ENCODE measurements around the gene MRC1. TPM values are rescaled to one million over a fixed set of nuclear protein-coding genes. Genes with fewer than 3 reads are reported as not detected.

Gene MRC1
- total and polyA plus RNA-seq, 5 donors from 2014 or later: 0.24 to 1.8 (median 0.64) TPM

GRCh38 chr10:17787087-17787961 is 21.8 kb upstream of the MRC1 start:
- no peaks in the 10 kb centered on the region for H3K27me3 ChIP-seq (ENCODE audit: control insufficient read depth, insufficient read depth, low read length)
- DNase-seq (no peak), ATAC-seq (ENCODE audit: low read depth in 2 of 2) (no peak)
- H3K4me1 ChIP-seq (ENCODE audit: control insufficient read depth, insufficient read depth, low read length, poor library complexity, severe bottlenecking): no peaks in the 10 kb centered on the region
- Mint-ChIP-seq H3K27me3 (no peaks in the 10 kb centered on the region), H3K27ac (no peak overlapping the region), H3K36me3 (no peaks in the 10 kb centered on the region), H3K4me3 (peak overlapping the region in 1 of 4 donors; percentile 27), H3K9me3 (no peaks in the 10 kb centered on the region), H3K4me1 (peaks cover 0 to 8% (median 0%) of the 10 kb centered on the region in 4 donors)
- H3K4me3 ChIP-seq (ENCODE audit: low read depth, low read length): no peak overlapping the region
- H3K36me3 ChIP-seq (ENCODE audit: control insufficient read depth, insufficient read depth, low read length): no peaks in the 10 kb centered on the region
- H3K9me3 ChIP-seq (ENCODE audit: control insufficient read depth in 2 of 2, low read length in 2 of 2): no peaks in the 10 kb centered on the region
- no peak overlapping the region for H3K27ac ChIP-seq (ENCODE audit: insufficient read depth, low read length, poor library complexity, severe bottlenecking)

GRCh38 chr10:17788646-17789045 is 20.5 kb upstream of the MRC1 start:
- H3K27ac Mint-ChIP-seq: no peak overlapping the region

GRCh38 chr10:17789396-17789795 is 19.8 kb upstream of the MRC1 start:
- H3K36me3 ChIP-seq (ENCODE audit: control insufficient read depth, insufficient read depth, low read length): no peaks in the 10 kb centered on the region
- no peak for ATAC-seq (ENCODE audit: low read depth in 2 of 2)
- H3K9me3 ChIP-seq (ENCODE audit: control insufficient read depth in 2 of 2, low read length in 2 of 2): no peaks in the 10 kb centered on the region
- Mint-ChIP-seq H3K4me3 (no peak overlapping the region), H3K27me3 (no peaks in the 10 kb centered on the region), H3K9me3 (no peaks in the 10 kb centered on the region), H3K4me1 (peaks cover 4 to 9% (median 6%) of the 10 kb centered on the region in 4 donors), H3K27ac (no peak overlapping the region), H3K36me3 (no peaks in the 10 kb centered on the region)
- H3K4me3 ChIP-seq (ENCODE audit: low read depth, low read length): no peak overlapping the region
- no peak for DNase-seq
- H3K4me1 ChIP-seq (ENCODE audit: control insufficient read depth, insufficient read depth, low read length, poor library complexity, severe bottlenecking): no peaks in the 10 kb centered on the region
- H3K27me3 ChIP-seq (ENCODE audit: control insufficient read depth, insufficient read depth, low read length): no peaks in the 10 kb centered on the region
- H3K27ac ChIP-seq (ENCODE audit: insufficient read depth, low read length, poor library complexity, severe bottlenecking): no peak overlapping the region

More at GRCh38 chr10:17788646-17789045, 20.5 kb upstream of the MRC1 start:
- Histone ChIP-seq H3K4me1 (ENCODE audit: control insufficient read depth, insufficient read depth, low read length, poor library complexity, severe bottlenecking) (no peaks in the 10 kb centered on the region), H3K27ac (ENCODE audit: insufficient read depth, low read length, poor library complexity, severe bottlenecking) (no peak overlapping the region), H3K9me3 (ENCODE audit: control insufficient read depth in 2 of 2, low read length in 2 of 2) (no peaks in the 10 kb centered on the region), H3K36me3 (ENCODE audit: control insufficient read depth, insufficient read depth, low read length) (no peaks in the 10 kb centered on the region), H3K4me3 (ENCODE audit: low read depth, low read length) (no peak overlapping the region), H3K27me3 (ENCODE audit: control insufficient read depth, insufficient read depth, low read length) (no peaks in the 10 kb centered on the region)
- H3K27me3 Mint-ChIP-seq: no peaks in the 10 kb centered on the region
- H3K4me3 Mint-ChIP-seq: no peak overlapping the region
- H3K36me3 Mint-ChIP-seq: no peaks in the 10 kb centered on the region
- DNase-seq: no peak
- peaks cover 4 to 10% (median 6%) of the 10 kb centered on the region in 4 donors for H3K4me1 Mint-ChIP-seq
- no peaks in the 10 kb centered on the region for H3K9me3 Mint-ChIP-seq
- no peak for ATAC-seq (ENCODE audit: low read depth in 2 of 2)

- H3K4me3 ChIP-seq (ENCODE audit: low read depth, low read length): no peak overlapping the region
- no peak overlapping the region for H3K27ac Mint-ChIP-seq
- no peak for DNase-seq
- H3K4me1 ChIP-seq (ENCODE audit: control insufficient read depth, insufficient read depth, low read length, poor library complexity, severe bottlenecking): no peaks in the 10 kb centered on the region
- no peaks in the 10 kb centered on the region for H3K36me3 Mint-ChIP-seq
- peaks cover 4 to 9% (median 6%) of the 10 kb centered on the region in 4 donors for H3K4me1 Mint-ChIP-seq
- ATAC-seq (ENCODE audit: low read depth in 2 of 2): no peak
- no peaks in the 10 kb centered on the region for H3K27me3 ChIP-seq (ENCODE audit: control insufficient read depth, insufficient read depth, low read length)
- H3K27ac ChIP-seq (ENCODE audit: insufficient read depth, low read length, poor library complexity, severe bottlenecking): no peak overlapping the region
- H3K36me3 ChIP-seq (ENCODE audit: control insufficient read depth, insufficient read depth, low read length): no peaks in the 10 kb centered on the region
- no peaks in the 10 kb centered on the region for H3K27me3 Mint-ChIP-seq
- no peak overlapping the region for H3K4me3 Mint-ChIP-seq
- no peaks in the 10 kb centered on the region for H3K9me3 ChIP-seq (ENCODE audit: control insufficient read depth in 2 of 2, low read length in 2 of 2)
- no peaks in the 10 kb centered on the region for H3K9me3 Mint-ChIP-seq
Observed at GRCh38 chr10:17790651-17791050, 18.5 kb upstream of the MRC1 start.

- no peaks in the 10 kb centered on the region for H3K4me1 ChIP-seq (ENCODE audit: control insufficient read depth, insufficient read depth, low read length, poor library complexity, severe bottlenecking)
- Mint-ChIP-seq H3K9me3 (no peaks in the 10 kb centered on the region), H3K36me3 (peaks cover 3% of the 10 kb centered on the region), H3K27me3 (no peaks in the 10 kb centered on the region), H3K27ac (no peak overlapping the region), H3K4me3 (no peak overlapping the region), H3K4me1 (peaks cover 4 to 9% (median 6%) of the 10 kb centered on the region in 4 donors)
- H3K9me3 ChIP-seq (ENCODE audit: control insufficient read depth in 2 of 2, low read length in 2 of 2): no peaks in the 10 kb centered on the region
- no peaks in the 10 kb centered on the region for H3K27me3 ChIP-seq (ENCODE audit: control insufficient read depth, insufficient read depth, low read length)
- H3K36me3 ChIP-seq (ENCODE audit: control insufficient read depth, insufficient read depth, low read length): no peaks in the 10 kb centered on the region
- ATAC-seq (ENCODE audit: low read depth in 2 of 2) (no peak), DNase-seq (peak in 1 of 3 donors; percentile 12)
- H3K4me3 ChIP-seq (ENCODE audit: low read depth, low read length): no peak overlapping the region
- no peak overlapping the region for H3K27ac ChIP-seq (ENCODE audit: insufficient read depth, low read length, poor library complexity, severe bottlenecking)
Observed at GRCh38 chr10:17792991-17793390, 16.2 kb upstream of the MRC1 start.

- Histone ChIP-seq H3K27ac (ENCODE audit: insufficient read depth, low read length, poor library complexity, severe bottlenecking) (no peak overlapping the region), H3K9me3 (ENCODE audit: control insufficient read depth in 2 of 2, low read length in 2 of 2) (no peaks in the 10 kb centered on the region), H3K4me1 (ENCODE audit: control insufficient read depth, insufficient read depth, low read length, poor library complexity, severe bottlenecking) (no peaks in the 10 kb centered on the region), H3K27me3 (ENCODE audit: control insufficient read depth, insufficient read depth, low read length) (no peaks in the 10 kb centered on the region), H3K4me3 (ENCODE audit: low read depth, low read length) (no peak overlapping the region), H3K36me3 (ENCODE audit: control insufficient read depth, insufficient read depth, low read length) (no peaks in the 10 kb centered on the region)
- Mint-ChIP-seq H3K4me3 (no peak overlapping the region), H3K27ac (no peak overlapping the region), H3K27me3 (no peaks in the 10 kb centered on the region), H3K9me3 (no peaks in the 10 kb centered on the region), H3K36me3 (peaks cover 3% of the 10 kb centered on the region), H3K4me1 (peaks cover 4 to 9% (median 6%) of the 10 kb centered on the region in 4 donors)
- ATAC-seq (ENCODE audit: low read depth in 2 of 2) (no peak), DNase-seq (no peak)
Observed at GRCh38 chr10:17793823-17794644, 15.1 kb upstream of the MRC1 start.

GRCh38 chr10:17795083-17795482 is 14.1 kb upstream of the MRC1 start:
- no peaks in the 10 kb centered on the region for H3K9me3 Mint-ChIP-seq
- Histone ChIP-seq H3K27ac (ENCODE audit: insufficient read depth, low read length, poor library complexity, severe bottlenecking) (no peak overlapping the region), H3K36me3 (ENCODE audit: control insufficient read depth, insufficient read depth, low read length) (no peaks in the 10 kb centered on the region), H3K9me3 (ENCODE audit: control insufficient read depth in 2 of 2, low read length in 2 of 2) (no peaks in the 10 kb centered on the region), H3K4me3 (ENCODE audit: low read depth, low read length) (no peak overlapping the region), H3K4me1 (ENCODE audit: control insufficient read depth, insufficient read depth, low read length, poor library complexity, severe bottlenecking) (no peaks in the 10 kb centered on the region), H3K27me3 (ENCODE audit: control insufficient read depth, insufficient read depth, low read length) (no peaks in the 10 kb centered on the region)
- peaks cover 4 to 9% (median 6%) of the 10 kb centered on the region in 4 donors for H3K4me1 Mint-ChIP-seq
- no peaks in the 10 kb centered on the region for H3K27me3 Mint-ChIP-seq
- H3K4me3 Mint-ChIP-seq: no peak overlapping the region
- DNase-seq (no peak), ATAC-seq (ENCODE audit: low read depth in 2 of 2) (no peak)
- H3K36me3 Mint-ChIP-seq: peaks cover 3% of the 10 kb centered on the region
- H3K27ac Mint-ChIP-seq: no peak overlapping the region

All from CD4-positive, CD25-positive, alpha-beta regulatory T cell (primary cell).